B cell (primary cell): ENCODE data around the gene ATG7. TPM values are rescaled to one million over a fixed set of nuclear protein-coding genes. Genes with fewer than 3 reads are reported as not detected.

Experiments
- ATAC-seq: fragments of 200-7000 bp; cut with Tn5 transposase; one replicate; pipeline ENCODE4 v1.10.0; 2021; ENCODE audit warnings: low read depth, mild to moderate bottlenecking, moderate number of reproducible peaks, moderate library complexity
- CTCF ChIA-PET: fragments of 350-600 bp; sonication (Branson Sonifier 250); formaldehyde crosslinking; loops from one replicate; lab custom pipeline; 2021; ENCODE audit warnings: antibody characterized with exemption, inconsistent platforms; lab: Charles Lee
- POLR2A ChIA-PET: fragments of 350-600 bp; sonication (Branson Sonifier 250); formaldehyde crosslinking; loops from one replicate; lab custom pipeline; 2021; ENCODE audit warnings: antibody characterized with exemption; lab: Charles Lee
- DNase-seq: peaks from one replicate; pipeline ENCODE4 v3.0.0; 2013
- H2AFZ ChIP-seq: 2 replicates; pipeline ENCODE4 v1.6.1; 2012; ENCODE audit warnings: mild to moderate bottlenecking, low read depth, low read length; ENCODE audit not compliant: insufficient read depth, poor library complexity, severe bottlenecking
- H3K27ac ChIP-seq, 2 donors: 1 replicate in 1 of 2; 2 replicates in 1 of 2; pipeline ENCODE4 v1.5.1; 2012 to 2013; ENCODE audit warnings: low read length in 2 of 2, mild to moderate bottlenecking in 2 of 2, moderate library complexity in 1 of 2
- H3K27me3 ChIP-seq, 4 experiments: fragments of 200-600 bp in 1 of 4; sonication (generic) in 1 of 4; replicated peaks in 1 of 4; 1 replicate in 2 of 4; 2 replicates in 2 of 4; pipeline versions ENCODE4 v1.6.1 to v1.7.0; 2013 to 2016; ENCODE audit warnings: low read length in 3 of 4, mild to moderate bottlenecking in 2 of 4, mixed read lengths in 1 of 4, moderate library complexity in 1 of 4; ENCODE audit not compliant: insufficient read depth in 4 of 4, control insufficient read depth in 3 of 4; ENCODE audit errors: control extremely low read depth in 1 of 4
- H3K36me3 ChIP-seq, 2 experiments: replicated peaks in 1 of 2; 1 replicate in 1 of 2; 2 replicates in 1 of 2; pipeline versions ENCODE4 v1.6.1 to v1.7.1; 2013; ENCODE audit warnings: low read length in 1 of 2; ENCODE audit not compliant: insufficient read depth in 2 of 2, control insufficient read depth in 1 of 2; ENCODE audit errors: control extremely low read depth in 1 of 2, extremely low read depth in 1 of 2
- H3K4me1 ChIP-seq, 2 donors: fragments of 200-600 bp in 1 of 2; sonication (generic) in 1 of 2; 1 replicate in 1 of 2; 2 replicates in 1 of 2; pipeline versions ENCODE4 v1.5.1 to v1.6.1; 2013 to 2017; ENCODE audit warnings: low read length in 2 of 2; ENCODE audit not compliant: control insufficient read depth in 2 of 2, insufficient read depth in 2 of 2
- H3K4me2 ChIP-seq: replicated peaks from 2 replicates; pipeline ENCODE3; 2012; ENCODE audit warnings: mild to moderate bottlenecking, low read depth, low read length; ENCODE audit not compliant: poor library complexity, severe bottlenecking
- H3K4me3 ChIP-seq, 5 experiments: fragments of 200-600 bp in 1 of 5; sonication (generic) in 1 of 5; 1 replicate in 3 of 5; 2 replicates in 2 of 5; pipeline versions ENCODE4 v1.5.1 to v1.7.0; 2011 to 2016; ENCODE audit warnings: low read length in 4 of 5, mild to moderate bottlenecking in 4 of 5, low read depth in 2 of 5, control low read depth in 1 of 5, moderate library complexity in 1 of 5; ENCODE audit not compliant: insufficient read depth in 1 of 5; ENCODE audit errors: control extremely low read depth in 1 of 5, extremely low read depth in 1 of 5
- H3K79me2 ChIP-seq: fragments of 200-600 bp; sonication (generic); one replicate; pipeline ENCODE4 v1.6.0; 2016; ENCODE audit warnings: low read length; ENCODE audit not compliant: control insufficient read depth, insufficient read depth
- H3K9ac ChIP-seq: fragments of 200-600 bp; sonication (generic); 2 replicates; pipeline ENCODE4 v1.6.1; 2017; ENCODE audit warnings: mild to moderate bottlenecking, low read length, moderate library complexity
- H3K9me3 ChIP-seq, 3 donors: one replicate each; pipeline versions ENCODE4 v1.6.1 to v1.7.1; 2013; ENCODE audit warnings: low read length in 2 of 3; ENCODE audit not compliant: control insufficient read depth in 2 of 3, insufficient read depth in 1 of 3; ENCODE audit errors: control extremely low read depth in 1 of 3
- H4K20me1 ChIP-seq: 2 replicates; pipeline ENCODE4 v1.6.0; 2012; ENCODE audit warnings: mild to moderate bottlenecking, low read length; ENCODE audit not compliant: insufficient read depth, control insufficient read depth, poor library complexity, severe bottlenecking
- H3K27ac Mint-ChIP-seq: one replicate; pipeline ENCODE4 v1.8.0; 2021; ENCODE audit warnings: mixed read lengths
- H3K27me3 Mint-ChIP-seq: one replicate; pipeline ENCODE4 v1.8.0; 2021; ENCODE audit warnings: mixed read lengths
- H3K4me1 Mint-ChIP-seq: one replicate; pipeline ENCODE4 v1.8.0; 2021; ENCODE audit warnings: mixed read lengths
- H3K4me3 Mint-ChIP-seq: one replicate; pipeline ENCODE4 v1.8.0; 2021; ENCODE audit warnings: mixed read lengths
- H3K9me3 Mint-ChIP-seq: one replicate; pipeline ENCODE4 v1.8.0; 2022; ENCODE audit warnings: mixed read lengths; ENCODE audit not compliant: insufficient read depth
- CTCF ChIP-seq: fragments of 200-600 bp; IDR thresholded peaks from one replicate; pipeline ENCODE4 v1.8.0; 2022; ENCODE audit warnings: antibody characterized with exemption, mild to moderate bottlenecking
- EZH2 ChIP-seq: IDR thresholded peaks from 2 replicates; pipeline ENCODE4 v1.6.1; 2012; ENCODE audit warnings: borderline replicate concordance, low read depth, mild to moderate bottlenecking, moderate library complexity, low read length; ENCODE audit not compliant: insufficient read depth, poor library complexity, severe bottlenecking
- WGBS: methylation state at CpG from one replicate; pipeline ENCODE4 v1.1.5; 2013; ENCODE audit warnings: missing lambda C conversion rate; ENCODE audit not compliant: insufficient coverage; 5-methylcytosine and 5-hydroxymethylcytosine counted together
- intact Hi-C: fragments of 100-400 bp; cut with micrococcal nuclease; formaldehyde crosslinking; loops from one replicate; pipeline ENCODE4 v1.10.0; 2022
- polyA plus RNA-seq: library from polyadenylated mRNA; depleted of rRNA; stranded (reverse); fragments of >200 nt; gene quantifications from 2 replicates; pipeline ENCODE4 v1.2.3, GENCODE V29; 2012
- total RNA-seq, 2 donors: library from RNA; stranded (reverse); fragments of 120-200 nt in 1 of 2; gene quantifications; 1 replicate in 1 of 2; 2 replicates in 1 of 2; pipeline versions ENCODE4 v1.2.3 to v1.2.4, GENCODE V29; 2013 to 2022

The ATG7 gene
- total and polyA plus RNA-seq, 2 donors (not counting 1 experiment from before 2014, with no cell fraction given), result 13.9 to 66.4 TPM

- Histone ChIP-seq H2AFZ (no peak overlapping the region), H3K27me3 (no peaks in the 10 kb centered on the region), H3K79me2 (no peaks in the 10 kb centered on the region), H3K9me3 (peaks cover 0 to 11% (median 0%) of the 10 kb centered on the region in 3 donors), H3K36me3 (no peaks in the 10 kb centered on the region), H3K27ac (no peak overlapping the region), H3K9ac (no peak overlapping the region), H3K4me2 (no peak overlapping the region), H3K4me3 (no peak overlapping the region), H3K4me1 (no peaks in the 10 kb centered on the region), H4K20me1 (no peaks in the 10 kb centered on the region)
- CTCF ChIA-PET, result no interaction called here
- Mint-ChIP-seq H3K4me1 (no peaks in the 10 kb centered on the region), H3K27me3 (no peaks in the 10 kb centered on the region), H3K27ac (no peak overlapping the region), H3K4me3 (no peak overlapping the region), H3K9me3 (no peaks in the 10 kb centered on the region)
- TF ChIP-seq CTCF (no peak), EZH2 (no peak)
- DNase-seq (no peak), ATAC-seq (no peak)
- intact Hi-C loops, result no loop called here
- WGBS, result 96% methylated on average over 4 of the region's 6 CpGs
- POLR2A ChIA-PET, result no interaction called here
These were observed 222.1 kb downstream of the ATG7 start for GRCh38 chr3:11494131-11494916.

GRCh38 chr3:11495948-11496557 lies 223.9 kb downstream of the ATG7 start:
- ATAC-seq (no peak), DNase-seq (no peak)
- no peaks in the 10 kb centered on the region for H3K4me1 ChIP-seq
- H3K79me2 ChIP-seq, result no peaks in the 10 kb centered on the region
- Mint-ChIP-seq H3K27me3 (no peaks in the 10 kb centered on the region), H3K9me3 (no peaks in the 10 kb centered on the region), H3K4me1 (no peaks in the 10 kb centered on the region), H3K27ac (no peak overlapping the region), H3K4me3 (no peak overlapping the region)
- CTCF ChIA-PET, result no interaction called here
- H3K27me3 ChIP-seq, result no peaks in the 10 kb centered on the region
- H3K4me3 ChIP-seq, result no peak overlapping the region
- no peaks in the 10 kb centered on the region for H4K20me1 ChIP-seq
- no peak overlapping the region for H2AFZ ChIP-seq
- no peaks in the 10 kb centered on the region for H3K36me3 ChIP-seq
- POLR2A ChIA-PET, result no interaction called here
- intact Hi-C loops, result no loop called here
- H3K4me2 ChIP-seq, result no peak overlapping the region
- no peak overlapping the region for H3K9ac ChIP-seq
- H3K27ac ChIP-seq, result no peak overlapping the region
- H3K9me3 ChIP-seq, result peaks cover 0 to 11% (median 0%) of the 10 kb centered on the region in 3 donors
- TF ChIP-seq CTCF (no peak), EZH2 (no peak)
- 100% methylated on average over 6 of the region's 11 CpGs for WGBS
